OCI-LY3 (cell line): ENCODE measurements around the gene GFI1B.

ENCODE experiments used
- CTCF ChIP-seq: fragments of 200-600, 300-600 bp; sonication (generic); IDR thresholded peaks from 2 replicates; pipeline ENCODE4 v1.5.1; 2014; ENCODE audit warnings: antibody characterized with exemption, low read length, low read depth
- EZH2phosphoT487 ChIP-seq: fragments of 200-600 bp; shearing (Covaris generic); IDR thresholded peaks from 2 replicates; pipeline ENCODE4 v1.6.1; 2018; ENCODE audit warnings: antibody characterized with exemption, mixed run types, low read depth

- TF ChIP-seq CTCF (no peak), EZH2phosphoT487 (no peak)
Observed at GRCh38 chr9:132955123-132955522, 23.4 kb upstream of the GFI1B start.
